ENCODE data around the gene SNX27.
"Not testable (repeated sequence)": the region's sequence is repeated elsewhere in the genome, so short reads cannot be mapped to it uniquely, and the experiment has no call there.

Gene SNX27

GRCh38 chr1:151606384-151606783, 5.5 kb upstream of the SNX27 start:
- no peak for DNase-seq

GRCh38 chr1:151606857-151607256, 5.0 kb upstream of the SNX27 start:
- DNase-seq = no peak

GRCh38 chr1:151610142-151610541, 1.7 kb upstream of the SNX27 start:
- DNase-seq = no peak

- no peak for DNase-seq
These were observed 511 bp upstream of the SNX27 start for GRCh38 chr1:151611288-151611790.

- no peak for DNase-seq
These were observed 841 bp downstream of the SNX27 start for GRCh38 chr1:151612501-151613281.

- DNase-seq = no peak
These were observed 1.5 kb downstream of the SNX27 start for GRCh38 chr1:151613282-151613780.

- DNase-seq = no peak
These were observed 4.1 kb downstream of the SNX27 start for GRCh38 chr1:151615711-151616504.

- no peak for DNase-seq
These were observed 4.6 kb downstream of the SNX27 start for GRCh38 chr1:151616505-151616849.

GRCh38 chr1:151618003-151618402, 6.2 kb downstream of the SNX27 start:
- no peak for DNase-seq

- no peak for DNase-seq
These were observed 6.6 kb downstream of the SNX27 start for GRCh38 chr1:151618470-151618869.

- DNase-seq = not testable (repeated sequence)
These were observed 7.1 kb downstream of the SNX27 start for GRCh38 chr1:151618996-151619395.

GRCh38 chr1:151619489-151620093, 7.7 kb downstream of the SNX27 start:
- DNase-seq = no peak

GRCh38 chr1:151620286-151620685, 8.4 kb downstream of the SNX27 start:
- DNase-seq = no peak

- no peak for DNase-seq
These were observed 9.5 kb downstream of the SNX27 start for GRCh38 chr1:151621351-151621750.

GRCh38 chr1:151624783-151625182, 12.9 kb downstream of the SNX27 start:
- no peak for DNase-seq

GRCh38 chr1:151626740-151627334, 15.0 kb downstream of the SNX27 start:
- DNase-seq = no peak

GRCh38 chr1:151629278-151629677, 17.4 kb downstream of the SNX27 start:
- no peak for DNase-seq

- DNase-seq = no peak
These were observed 23.7 kb downstream of the SNX27 start for GRCh38 chr1:151635479-151636072.

GRCh38 chr1:151638074-151638775, 26.4 kb downstream of the SNX27 start:
- no peak for DNase-seq

- DNase-seq = no peak
These were observed 27.0 kb downstream of the SNX27 start for GRCh38 chr1:151638812-151639211.

- DNase-seq = no peak
These were observed 27.6 kb downstream of the SNX27 start for GRCh38 chr1:151639466-151639865.

- DNase-seq = no peak
These were observed 29.4 kb downstream of the SNX27 start for GRCh38 chr1:151641229-151641628.

All from cortex of kidney (tissue), 1 donor.